Activated CD8-positive, alpha-beta memory T cell treated with anti-CD3 and anti-CD28 coated beads, Interleukin-2, amount 50 U/mL, for 1 hour (primary cell): ENCODE measurements around the gene TBC1D22A.
"Not testable (repeated sequence)": the region's sequence is repeated elsewhere in the genome, so short reads cannot be mapped to it uniquely, and the experiment has no call there.

Experiments
- DNase-seq: peaks from one replicate; pipeline ENCODE4 v3.0.0-alpha.2; 2020; ENCODE audit errors: extremely low read depth

The TBC1D22A gene

GRCh38 chr22:46774253-46774979, 12.0 kb downstream of the TBC1D22A start:
- DNase-seq: no peak

GRCh38 chr22:46774980-46775849, 12.8 kb downstream of the TBC1D22A start:
- no peak for DNase-seq

- DNase-seq: no peak
Observed at GRCh38 chr22:46775850-46776826, 13.7 kb downstream of the TBC1D22A start.

GRCh38 chr22:46776876-46777608, 14.6 kb downstream of the TBC1D22A start:
- DNase-seq: no peak

- DNase-seq: no peak
Observed at GRCh38 chr22:46777609-46777970, 15.1 kb downstream of the TBC1D22A start.

- no peak for DNase-seq
Observed at GRCh38 chr22:46779023-46779422, 16.6 kb downstream of the TBC1D22A start.

GRCh38 chr22:46779651-46780050, 17.2 kb downstream of the TBC1D22A start:
- DNase-seq: no peak

- DNase-seq: no peak
Observed at GRCh38 chr22:46780453-46780852, 18.0 kb downstream of the TBC1D22A start.

- no peak for DNase-seq
Observed at GRCh38 chr22:46781291-46781690, 18.8 kb downstream of the TBC1D22A start.

GRCh38 chr22:46782200-46782599, 19.8 kb downstream of the TBC1D22A start:
- not testable (repeated sequence) for DNase-seq

- no peak for DNase-seq
Observed at GRCh38 chr22:46783721-46784120, 21.3 kb downstream of the TBC1D22A start.

GRCh38 chr22:46788441-46789172, 26.2 kb downstream of the TBC1D22A start:
- DNase-seq: no peak

- no peak for DNase-seq
Observed at GRCh38 chr22:46789992-46790391, 27.5 kb downstream of the TBC1D22A start.

GRCh38 chr22:46791201-46791731, 28.8 kb downstream of the TBC1D22A start:
- peak; percentile 85 for DNase-seq

GRCh38 chr22:46792061-46792796, 29.8 kb downstream of the TBC1D22A start:
- DNase-seq: no peak

- DNase-seq: no peak
Observed at GRCh38 chr22:46792841-46793261, 30.4 kb downstream of the TBC1D22A start.

GRCh38 chr22:46793497-46793896, 31.0 kb downstream of the TBC1D22A start:
- DNase-seq: no peak

- DNase-seq: no peak
Observed at GRCh38 chr22:46794067-46794466, 31.6 kb downstream of the TBC1D22A start.

- DNase-seq: no peak
Observed at GRCh38 chr22:46794491-46794890, 32.0 kb downstream of the TBC1D22A start.
